Esophagus muscularis mucosa (tissue), 4 donors: Measurements from ENCODE around the gene CEP112. TPM values are rescaled to one million over a fixed set of nuclear protein-coding genes. Genes with fewer than 3 reads are reported as not detected.

Experiments
- DNase-seq: peaks from one replicate; pipeline ENCODE4 v3.0.0-alpha.2; 2017; ENCODE audit errors: extremely low spot score
- H3K27ac ChIP-seq, 4 donors: fragments of 200-600 bp; sonication (generic); replicated peaks in 1 of 4; 1 replicate in 3 of 4; 2 replicates in 1 of 4; pipeline ENCODE4 v1.5.1; 2016 to 2019; ENCODE audit warnings: mild to moderate bottlenecking in 1 of 4
- H3K27me3 ChIP-seq, 4 donors: fragments of 200-600 bp; sonication (generic); one replicate each; pipeline versions ENCODE4 v1.5.1 to v1.6.0; 2016 to 2019
- H3K36me3 ChIP-seq, 4 donors: fragments of 200-600 bp; sonication (generic); one replicate each; pipeline ENCODE4 v1.5.1; 2016 to 2019
- H3K4me1 ChIP-seq, 4 donors: fragments of 200-600 bp; sonication (generic); one replicate each; pipeline ENCODE4 v1.5.1; 2016 to 2019
- H3K4me3 ChIP-seq, 4 donors: fragments of 200-600 bp; sonication (generic); 1 replicate in 2 of 4; 2 replicates in 2 of 4; pipeline ENCODE4 v1.5.1; 2016 to 2019; ENCODE audit warnings: mild to moderate bottlenecking in 4 of 4, moderate library complexity in 1 of 4
- H3K9me3 ChIP-seq, 4 donors: fragments of 200-600 bp; sonication (generic); 1 replicate in 3 of 4; 2 replicates in 1 of 4; pipeline ENCODE4 v1.5.1; 2016 to 2019
- EP300 ChIP-seq: sonication (generic); formaldehyde crosslinking; IDR thresholded peaks from one replicate; pipeline ENCODE4 v1.6.1; 2017; ENCODE audit warnings: antibody characterized with exemption
- POLR2A ChIP-seq: fragments of 450-650 bp; IDR thresholded peaks from one replicate; pipeline ENCODE4 v1.6.1; 2017; ENCODE audit warnings: antibody characterized with exemption, moderate library complexity, mild to moderate bottlenecking, low read depth
- POLR2AphosphoS5 ChIP-seq, 2 donors: sonication (generic); formaldehyde crosslinking; IDR thresholded peaks; one replicate each; pipeline ENCODE4 v1.6.1; 2017; ENCODE audit warnings: antibody characterized with exemption in 2 of 2
- WGBS: methylation state at CpG from one replicate; pipeline ENCODE4 v1.1.5; 2018; 5-methylcytosine and 5-hydroxymethylcytosine counted together
- intact Hi-C: fragments of 100-400 bp; cut with DNase I; formaldehyde crosslinking; loops from one replicate; pipeline ENCODE4 v1.15.1; 2023
- total RNA-seq, 4 donors: library from RNA; depleted of rRNA; stranded (reverse); fragments of >200 nt; gene quantifications; one replicate each; pipeline versions ENCODE4 v1.1.0 to v1.2.1, GENCODE V29; 2016
- TF ChIP-seq, protein P1 (sequence below), 3 experiments: fragments of 200-600 bp in 2 of 3; fragments of 450-650 bp in 1 of 3; sonication (generic) in 2 of 3; IDR thresholded peaks; one replicate each; pipeline ENCODE4 v1.5.1; 2017 to 2019; ENCODE audit warnings: antibody characterized with exemption in 3 of 3, mild to moderate bottlenecking in 2 of 3, moderate library complexity in 1 of 3

Gene CEP112
- total RNA-seq, 4 donors from 2014 or later = 17.0 to 24.7 (median 23.2) TPM

DNA sequence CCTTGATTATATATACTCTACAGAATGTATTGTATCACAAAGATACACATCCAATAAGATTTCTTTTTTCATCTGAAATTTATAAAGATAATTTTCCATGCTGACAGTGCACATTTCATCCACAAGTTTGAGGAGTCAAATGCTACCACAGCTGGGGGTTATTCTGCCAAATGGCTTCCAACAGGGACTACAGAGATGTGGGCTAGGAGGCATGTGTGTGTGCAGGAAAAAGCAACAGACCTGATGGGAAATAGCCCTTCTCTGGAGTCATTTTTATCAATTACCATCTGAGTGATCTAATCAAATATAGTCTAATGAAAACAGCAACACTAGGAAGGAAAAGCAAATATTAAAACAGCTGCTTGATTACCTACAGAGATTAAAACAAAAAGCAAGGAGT lies 290.5 kb downstream of the CEP112 start:
- TF ChIP-seq, protein P1, sequence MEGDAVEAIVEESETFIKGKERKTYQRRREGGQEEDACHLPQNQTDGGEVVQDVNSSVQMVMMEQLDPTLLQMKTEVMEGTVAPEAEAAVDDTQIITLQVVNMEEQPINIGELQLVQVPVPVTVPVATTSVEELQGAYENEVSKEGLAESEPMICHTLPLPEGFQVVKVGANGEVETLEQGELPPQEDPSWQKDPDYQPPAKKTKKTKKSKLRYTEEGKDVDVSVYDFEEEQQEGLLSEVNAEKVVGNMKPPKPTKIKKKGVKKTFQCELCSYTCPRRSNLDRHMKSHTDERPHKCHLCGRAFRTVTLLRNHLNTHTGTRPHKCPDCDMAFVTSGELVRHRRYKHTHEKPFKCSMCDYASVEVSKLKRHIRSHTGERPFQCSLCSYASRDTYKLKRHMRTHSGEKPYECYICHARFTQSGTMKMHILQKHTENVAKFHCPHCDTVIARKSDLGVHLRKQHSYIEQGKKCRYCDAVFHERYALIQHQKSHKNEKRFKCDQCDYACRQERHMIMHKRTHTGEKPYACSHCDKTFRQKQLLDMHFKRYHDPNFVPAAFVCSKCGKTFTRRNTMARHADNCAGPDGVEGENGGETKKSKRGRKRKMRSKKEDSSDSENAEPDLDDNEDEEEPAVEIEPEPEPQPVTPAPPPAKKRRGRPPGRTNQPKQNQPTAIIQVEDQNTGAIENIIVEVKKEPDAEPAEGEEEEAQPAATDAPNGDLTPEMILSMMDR (IDR thresholded peaks at IDR 0.05) = no peak
- no peak for TF ChIP-seq EP300
- no peak for TF ChIP-seq POLR2A
- no peak for TF ChIP-seq POLR2AphosphoS5 (IDR thresholded peaks at IDR 0.05)
- intact Hi-C loops = no loop called here
- no peaks in the 10 kb centered on the region for H3K4me1 ChIP-seq
- H3K27ac ChIP-seq = no peak overlapping the region
- DNase-seq = no peak
- no peaks in the 10 kb centered on the region for H3K27me3 ChIP-seq
- H3K36me3 ChIP-seq = no peaks in the 10 kb centered on the region
- H3K4me3 ChIP-seq = no peak overlapping the region
- no peaks in the 10 kb centered on the region for H3K9me3 ChIP-seq

DNA sequence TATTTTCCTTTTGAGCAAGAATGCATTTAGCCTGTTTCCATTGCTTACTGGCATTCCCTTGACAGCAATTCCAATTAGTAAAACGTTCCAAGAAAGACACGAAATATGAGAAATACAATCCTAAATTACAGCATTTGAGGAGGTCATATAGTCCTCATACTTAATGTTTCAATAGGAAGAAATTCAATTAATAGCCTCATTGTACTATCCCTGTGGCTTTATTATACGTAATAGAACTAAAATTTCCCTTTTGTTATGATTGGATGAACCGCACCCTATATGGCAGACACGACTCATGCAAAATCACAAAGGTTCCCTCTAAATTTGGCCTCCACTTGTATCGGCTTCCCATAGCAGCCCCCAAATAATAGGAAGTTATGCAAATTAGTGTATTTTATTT lies 291.7 kb downstream of the CEP112 start:
- WGBS = 92% methylated on average over 6 of the region's 6 CpGs
- Histone ChIP-seq H3K27ac (no peak overlapping the region), H3K9me3 (no peaks in the 10 kb centered on the region), H3K4me3 (no peak overlapping the region), H3K4me1 (no peaks in the 10 kb centered on the region), H3K36me3 (no peaks in the 10 kb centered on the region), H3K27me3 (no peaks in the 10 kb centered on the region)
- TF ChIP-seq, protein P1 (IDR thresholded peaks at IDR 0.05) = no peak
- no peak for TF ChIP-seq POLR2A
- no peak for TF ChIP-seq EP300
- TF ChIP-seq POLR2AphosphoS5 (IDR thresholded peaks at IDR 0.05) = no peak
- intact Hi-C loops = no loop called here
- no peak for DNase-seq

DNA sequence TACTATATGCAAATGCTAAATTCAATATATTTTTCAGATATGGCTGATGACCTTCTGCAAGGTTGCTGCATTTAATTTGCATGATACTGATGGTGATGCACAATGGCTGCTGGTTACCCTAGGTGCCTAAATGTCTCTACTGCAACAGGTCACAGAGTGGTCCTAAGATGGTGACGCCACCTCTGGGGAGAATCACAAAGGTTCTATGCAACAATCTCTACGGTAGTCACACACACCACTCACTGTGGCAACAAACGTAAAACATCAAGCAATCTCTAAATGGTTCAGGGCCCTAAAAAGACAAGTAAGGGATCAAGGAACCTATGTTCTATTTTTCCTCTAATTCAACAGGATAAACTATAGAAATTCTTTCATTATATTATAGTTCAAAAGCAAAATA lies 293.3 kb downstream of the CEP112 start:
- Histone ChIP-seq H3K9me3 (no peaks in the 10 kb centered on the region), H3K27ac (no peak overlapping the region), H3K4me3 (no peak overlapping the region), H3K36me3 (no peaks in the 10 kb centered on the region), H3K4me1 (no peaks in the 10 kb centered on the region), H3K27me3 (no peaks in the 10 kb centered on the region)
- WGBS = 97% methylated on average over 3 of the region's 3 CpGs
- no peak for DNase-seq
- intact Hi-C loops = no loop called here
- TF ChIP-seq POLR2A = no peak
- TF ChIP-seq, protein P1 (IDR thresholded peaks at IDR 0.05) = no peak
- no peak for TF ChIP-seq POLR2AphosphoS5 (IDR thresholded peaks at IDR 0.05)

DNA sequence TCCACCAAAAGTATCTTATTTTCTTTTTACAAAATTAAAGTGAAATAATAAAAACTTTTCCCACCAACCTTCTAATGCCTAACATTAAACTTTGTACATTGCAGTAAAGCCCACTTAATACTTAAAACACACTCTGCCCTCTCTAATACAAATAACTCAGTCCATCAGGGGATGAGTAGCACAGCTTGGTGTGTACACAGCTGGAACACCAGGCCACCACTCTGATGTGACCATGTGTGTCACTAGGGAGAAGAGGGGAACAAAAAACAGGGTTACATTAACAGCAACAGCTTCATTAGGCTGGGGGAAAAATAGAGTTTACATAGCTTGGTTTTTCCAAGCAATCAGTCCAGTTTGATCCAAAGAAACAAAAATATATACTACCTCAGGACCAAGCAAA lies 295.0 kb downstream of the CEP112 start:
- intact Hi-C loops = no loop called here
- TF ChIP-seq EP300 = no peak
- TF ChIP-seq POLR2AphosphoS5 (IDR thresholded peaks at IDR 0.05) = no peak
- TF ChIP-seq POLR2A = no peak
- TF ChIP-seq, protein P1 (IDR thresholded peaks at IDR 0.05) = no peak
- Histone ChIP-seq H3K27me3 (no peaks in the 10 kb centered on the region), H3K9me3 (no peaks in the 10 kb centered on the region), H3K4me3 (no peak overlapping the region), H3K27ac (no peak overlapping the region), H3K4me1 (no peaks in the 10 kb centered on the region), H3K36me3 (no peaks in the 10 kb centered on the region)
- no peak for DNase-seq

DNA sequence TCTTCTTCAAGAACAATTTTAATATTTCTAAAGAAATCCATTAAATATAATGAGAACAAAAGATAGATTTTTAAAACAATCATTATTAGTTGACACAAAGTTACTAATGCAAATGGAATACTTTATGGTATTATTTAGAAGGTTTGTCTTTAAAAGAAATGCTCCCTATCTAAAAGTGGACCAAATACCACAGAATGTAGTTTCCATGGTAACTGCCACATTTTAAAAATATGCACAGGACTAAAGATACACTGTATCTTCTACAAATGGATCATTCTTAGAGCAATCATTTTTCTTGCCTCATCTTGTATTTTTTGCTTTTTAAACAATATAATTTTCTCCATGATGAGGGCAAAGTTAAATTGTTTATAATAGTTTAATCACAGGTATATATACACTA lies 296.0 kb downstream of the CEP112 start:
- Histone ChIP-seq H3K4me1 (no peaks in the 10 kb centered on the region), H3K27ac (no peak overlapping the region), H3K9me3 (no peaks in the 10 kb centered on the region), H3K4me3 (no peak overlapping the region), H3K36me3 (no peaks in the 10 kb centered on the region), H3K27me3 (no peaks in the 10 kb centered on the region)
- intact Hi-C loops = no loop called here
- TF ChIP-seq POLR2A = no peak
- TF ChIP-seq, protein P1 (IDR thresholded peaks at IDR 0.05) = no peak
- TF ChIP-seq EP300 = no peak
- no peak for TF ChIP-seq POLR2AphosphoS5 (IDR thresholded peaks at IDR 0.05)
- no peak for DNase-seq
